HL-60 (cell line): ENCODE data around the gene OR5D16.
"Not testable (repeated sequence)": the region's sequence is repeated elsewhere in the genome, so short reads cannot be mapped to it uniquely, and the experiment has no call there.

ENCODE experiments used
- GABPA ChIP-seq: IDR thresholded peaks from 2 replicates; pipeline ENCODE4 v1.6.1; 2012; ENCODE audit warnings: low read depth
- POLR2AphosphoS5 ChIP-seq: IDR thresholded peaks from 2 replicates; pipeline ENCODE4 v1.6.1; 2012; ENCODE audit warnings: low read depth
- TF ChIP-seq, protein P1 (sequence below): IDR thresholded peaks from one replicate; pipeline ENCODE4 v1.5.1; 2011; ENCODE audit warnings: low read length, control low read depth, inconsistent platforms; ENCODE audit not compliant: insufficient read depth

DNA sequence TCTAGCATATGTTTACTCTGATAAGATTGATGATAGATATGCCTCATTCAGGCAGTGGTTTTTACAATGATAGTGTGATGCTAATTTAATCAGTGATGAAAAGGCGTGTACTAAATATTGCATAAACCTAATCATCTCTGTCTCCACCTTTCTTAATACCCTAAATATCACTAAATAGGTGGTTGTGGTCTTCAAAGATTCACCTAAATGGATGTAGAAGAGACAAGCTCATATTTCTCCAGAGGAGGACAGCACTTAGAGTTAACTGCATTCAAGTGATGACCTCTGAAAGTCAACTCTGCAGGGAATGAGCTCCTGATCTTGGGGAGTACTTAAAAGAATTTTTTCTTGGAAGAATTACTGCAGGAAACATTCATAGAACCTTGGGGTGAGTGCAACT lies 44.4 kb downstream of the OR5D16 start, which contains the start of gene TRIM51:
- TF ChIP-seq, protein P1, sequence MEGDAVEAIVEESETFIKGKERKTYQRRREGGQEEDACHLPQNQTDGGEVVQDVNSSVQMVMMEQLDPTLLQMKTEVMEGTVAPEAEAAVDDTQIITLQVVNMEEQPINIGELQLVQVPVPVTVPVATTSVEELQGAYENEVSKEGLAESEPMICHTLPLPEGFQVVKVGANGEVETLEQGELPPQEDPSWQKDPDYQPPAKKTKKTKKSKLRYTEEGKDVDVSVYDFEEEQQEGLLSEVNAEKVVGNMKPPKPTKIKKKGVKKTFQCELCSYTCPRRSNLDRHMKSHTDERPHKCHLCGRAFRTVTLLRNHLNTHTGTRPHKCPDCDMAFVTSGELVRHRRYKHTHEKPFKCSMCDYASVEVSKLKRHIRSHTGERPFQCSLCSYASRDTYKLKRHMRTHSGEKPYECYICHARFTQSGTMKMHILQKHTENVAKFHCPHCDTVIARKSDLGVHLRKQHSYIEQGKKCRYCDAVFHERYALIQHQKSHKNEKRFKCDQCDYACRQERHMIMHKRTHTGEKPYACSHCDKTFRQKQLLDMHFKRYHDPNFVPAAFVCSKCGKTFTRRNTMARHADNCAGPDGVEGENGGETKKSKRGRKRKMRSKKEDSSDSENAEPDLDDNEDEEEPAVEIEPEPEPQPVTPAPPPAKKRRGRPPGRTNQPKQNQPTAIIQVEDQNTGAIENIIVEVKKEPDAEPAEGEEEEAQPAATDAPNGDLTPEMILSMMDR = not testable (repeated sequence)
- not testable (repeated sequence) for TF ChIP-seq POLR2AphosphoS5, GABPA
